Measurements from ENCODE around the gene WNT4.

DNA sequence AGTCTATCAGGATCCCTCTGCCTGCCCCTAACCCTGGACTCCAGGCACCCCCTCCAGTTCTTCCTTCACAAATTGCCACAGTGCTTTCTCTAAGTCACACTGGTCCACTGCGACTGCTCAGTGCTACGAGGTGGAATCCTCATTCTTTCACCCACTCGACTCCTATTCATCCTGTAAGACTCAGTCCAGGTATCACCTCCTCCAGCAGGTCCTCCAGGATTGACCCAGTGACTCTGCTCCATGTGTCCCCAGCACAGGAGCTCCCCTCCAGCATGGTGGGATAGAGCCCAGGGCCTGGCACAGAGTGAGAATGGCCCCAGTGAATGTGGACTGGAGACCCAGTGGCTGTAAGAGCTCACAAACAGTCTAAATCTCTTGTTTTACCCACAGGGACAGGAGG lies 45.5 kb upstream of the WNT4 start:
- TF ChIP-seq, protein P1, sequence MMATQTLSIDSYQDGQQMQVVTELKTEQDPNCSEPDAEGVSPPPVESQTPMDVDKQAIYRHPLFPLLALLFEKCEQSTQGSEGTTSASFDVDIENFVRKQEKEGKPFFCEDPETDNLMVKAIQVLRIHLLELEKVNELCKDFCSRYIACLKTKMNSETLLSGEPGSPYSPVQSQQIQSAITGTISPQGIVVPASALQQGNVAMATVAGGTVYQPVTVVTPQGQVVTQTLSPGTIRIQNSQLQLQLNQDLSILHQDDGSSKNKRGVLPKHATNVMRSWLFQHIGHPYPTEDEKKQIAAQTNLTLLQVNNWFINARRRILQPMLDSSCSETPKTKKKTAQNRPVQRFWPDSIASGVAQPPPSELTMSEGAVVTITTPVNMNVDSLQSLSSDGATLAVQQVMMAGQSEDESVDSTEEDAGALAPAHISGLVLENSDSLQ (IDR thresholded peaks at IDR 0.05), result no peak
- no peak for TF ChIP-seq SP1 (IDR thresholded peaks at IDR 0.05)
- TF ChIP-seq TARDBP (IDR thresholded peaks at IDR 0.05), result no peak

Measured in HEK293T (cell line).